H9 (cell line): ENCODE measurements around the gene MED13L. TPM values are rescaled to one million over a fixed set of nuclear protein-coding genes. Genes with fewer than 3 reads are reported as not detected.

Experiments
- DNase-seq: peaks from one replicate; pipeline ENCODE4 v3.0.0-alpha.2; 2017
- H2AFZ ChIP-seq: one replicate; pipeline ENCODE4 v1.6.1; 2013; ENCODE audit warnings: mild to moderate bottlenecking, low read length, control low read depth, moderate library complexity
- H2AK5ac ChIP-seq: 2 replicates; pipeline ENCODE4 v1.6.1; 2013; ENCODE audit warnings: low read length, control low read depth, mixed read lengths; ENCODE audit not compliant: insufficient read length
- H2BK120ac ChIP-seq: one replicate; pipeline ENCODE4 v1.6.1; 2013; ENCODE audit warnings: low read depth, mild to moderate bottlenecking, low read length, control low read depth, inconsistent platforms; ENCODE audit not compliant: poor library complexity, severe bottlenecking
- H2BK12ac ChIP-seq: 2 replicates; pipeline ENCODE4 v1.6.1; 2013; ENCODE audit warnings: low read length, control low read depth, mixed read lengths, low read depth; ENCODE audit not compliant: insufficient read length
- H2BK15ac ChIP-seq: 2 replicates; pipeline ENCODE4 v1.6.1; 2013; ENCODE audit warnings: low read depth, low read length, control low read depth
- H2BK20ac ChIP-seq: one replicate; pipeline ENCODE4 v1.6.1; 2013; ENCODE audit warnings: low read depth, mild to moderate bottlenecking, low read length, control low read depth, inconsistent platforms; ENCODE audit not compliant: poor library complexity, severe bottlenecking
- H2BK5ac ChIP-seq: 2 replicates; pipeline ENCODE4 v1.6.1; 2013; ENCODE audit warnings: low read length, control low read depth, mixed read lengths; ENCODE audit not compliant: insufficient read length
- H3K14ac ChIP-seq: 2 replicates; pipeline ENCODE4 v1.6.1; 2013; ENCODE audit warnings: low read length, control low read depth; ENCODE audit not compliant: insufficient read depth
- H3K18ac ChIP-seq: 2 replicates; pipeline ENCODE4 v1.6.1; 2013; ENCODE audit warnings: low read depth, mild to moderate bottlenecking, mixed read lengths, low read length, control low read depth; ENCODE audit not compliant: insufficient read length
- H3K23ac ChIP-seq: 2 replicates; pipeline ENCODE4 v1.6.1; 2013; ENCODE audit warnings: low read length, control low read depth, mixed read lengths, low read depth; ENCODE audit not compliant: insufficient read length
- H3K23me2 ChIP-seq: 2 replicates; pipeline ENCODE4 v1.6.1; 2013; ENCODE audit warnings: low read depth, mild to moderate bottlenecking, mixed read lengths, low read length, control low read depth; ENCODE audit not compliant: insufficient read length, poor library complexity, severe bottlenecking
- H3K27ac ChIP-seq: 2 replicates; pipeline ENCODE4 v1.5.1; 2013; ENCODE audit warnings: low read length, control low read depth, mixed read lengths, low read depth; ENCODE audit not compliant: insufficient read length
- H3K27me3 ChIP-seq: 2 replicates; pipeline ENCODE4 v1.6.1; 2013; ENCODE audit warnings: low read length, control low read depth, inconsistent platforms; ENCODE audit not compliant: insufficient read depth
- H3K4ac ChIP-seq: 2 replicates; pipeline ENCODE4 v1.6.1; 2013; ENCODE audit warnings: low read depth, mild to moderate bottlenecking, control low read depth, inconsistent platforms, low read length, moderate library complexity
- H3K4me1 ChIP-seq: 2 replicates; pipeline ENCODE4 v1.6.1; 2013; ENCODE audit warnings: low read length, control low read depth, inconsistent platforms; ENCODE audit not compliant: insufficient read depth
- H3K4me2 ChIP-seq: 2 replicates; pipeline ENCODE4 v1.6.1; 2013; ENCODE audit warnings: low read length, control low read depth, mixed read lengths; ENCODE audit not compliant: insufficient read length, insufficient read depth
- H3K56ac ChIP-seq: 2 replicates; pipeline ENCODE4 v1.6.1; 2013; ENCODE audit warnings: low read depth, mild to moderate bottlenecking, mixed read lengths, low read length, control low read depth; ENCODE audit not compliant: insufficient read length
- H3K79me1 ChIP-seq: 2 replicates; pipeline ENCODE4 v1.6.1; 2013; ENCODE audit warnings: low read depth, mild to moderate bottlenecking, moderate library complexity, low read length, control low read depth, inconsistent platforms; ENCODE audit not compliant: insufficient read depth, poor library complexity, severe bottlenecking
- H3K79me2 ChIP-seq: 2 replicates; pipeline ENCODE4 v1.6.1; 2013; ENCODE audit warnings: low read length, control low read depth, inconsistent platforms; ENCODE audit not compliant: insufficient read depth
- H3K9ac ChIP-seq: 2 replicates; pipeline ENCODE4 v1.6.1; 2013; ENCODE audit warnings: low read length, control low read depth, mixed read lengths; ENCODE audit not compliant: insufficient read length; ENCODE audit errors: extremely low read depth
- H3K9me3 ChIP-seq: one replicate; pipeline ENCODE4 v1.6.1; 2013; ENCODE audit warnings: low read depth, low read length, inconsistent platforms; ENCODE audit not compliant: control insufficient read depth
- H3T11ph ChIP-seq: one replicate; pipeline ENCODE4 v1.6.1; 2013; ENCODE audit warnings: mild to moderate bottlenecking, low read length, control low read depth, inconsistent platforms
- H4K20me1 ChIP-seq: one replicate; pipeline ENCODE4 v1.6.1; 2013; ENCODE audit not compliant: control insufficient read depth, insufficient read length, insufficient read depth
- H4K5ac ChIP-seq: 2 replicates; pipeline ENCODE4 v1.6.1; 2013; ENCODE audit warnings: low read depth, mild to moderate bottlenecking, mixed read lengths, low read length, control low read depth; ENCODE audit not compliant: insufficient read length
- H4K8ac ChIP-seq: replicated peaks from 2 replicates; pipeline ENCODE4 v1.6.1; 2013; ENCODE audit warnings: low read length, control low read depth, mixed read lengths, low read depth; ENCODE audit not compliant: insufficient read length
- H4K91ac ChIP-seq: 2 replicates; pipeline ENCODE4 v1.6.1; 2013; ENCODE audit warnings: low read depth, mild to moderate bottlenecking, moderate library complexity, mixed read lengths, low read length, control low read depth; ENCODE audit not compliant: insufficient read length
- H3K27ac Mint-ChIP-seq, 3 experiments: 2 replicates in 2 of 3; 3 replicates in 1 of 3; pipeline ENCODE4 v1.8.0; 2020 to 2021; ENCODE audit warnings: mixed read lengths in 3 of 3, mild to moderate bottlenecking in 1 of 3, moderate library complexity in 1 of 3
- H3K27me3 Mint-ChIP-seq: 2 replicates; pipeline ENCODE4 v1.8.0; 2021; ENCODE audit warnings: low read depth, mild to moderate bottlenecking, moderate library complexity, mixed read lengths
- H3K36me3 Mint-ChIP-seq, 3 experiments: 2 replicates in 2 of 3; 3 replicates in 1 of 3; pipeline ENCODE4 v1.8.0; 2020 to 2021; ENCODE audit warnings: low read depth in 3 of 3, mixed read lengths in 3 of 3; ENCODE audit not compliant: insufficient read depth in 1 of 3
- H3K4me1 Mint-ChIP-seq, 2 experiments: 2 replicates each; pipeline ENCODE4 v1.8.0; 2020; ENCODE audit warnings: mixed read lengths in 2 of 2
- H3K4me3 Mint-ChIP-seq, 2 experiments: 2 replicates in 1 of 2; 3 replicates in 1 of 2; pipeline ENCODE4 v1.8.0; 2020 to 2021; ENCODE audit warnings: mild to moderate bottlenecking in 2 of 2, mixed read lengths in 2 of 2, moderate library complexity in 1 of 2
- H3K9me3 Mint-ChIP-seq, 2 experiments: 2 replicates in 1 of 2; 3 replicates in 1 of 2; pipeline ENCODE4 v1.8.0; 2020; ENCODE audit warnings: mild to moderate bottlenecking in 2 of 2, mixed read lengths in 2 of 2, moderate library complexity in 1 of 2
- CTCF ChIP-seq: fragments of 200-600 bp; sonication (generic); conservative IDR thresholded peaks from 3 replicates; pipeline ENCODE4 v1.8.0; 2021; ENCODE audit warnings: antibody characterized with exemption, mild to moderate bottlenecking
- WGBS: extraction: QIAGEN DNeasy Blood & Tissue Kit; methylation state at CpG from one replicate; pipeline ENCODE4 v1.1.7; 2013; ENCODE audit warnings: missing lambda C conversion rate, low lambda C conversion rate, mixed read lengths; ENCODE audit not compliant: insufficient read length; ENCODE audit errors: extremely low coverage; 5-methylcytosine and 5-hydroxymethylcytosine counted together
- total RNA-seq: library from RNA; stranded (reverse); gene quantifications from 2 replicates; pipeline ENCODE4 v1.2.1, GENCODE V29; 2021

Gene MED13L
- total RNA-seq, 1 experiment from 2014 or later: 52.4 TPM

GRCh38 chr12:115912440-115912839 lies 365.1 kb downstream of the MED13L start:
- H2BK12ac ChIP-seq: no peak overlapping the region
- Mint-ChIP-seq H3K4me3 (no peak overlapping the region), H3K36me3 (no peaks in the 10 kb centered on the region), H3K9me3 (no peaks in the 10 kb centered on the region), H3K4me1 (peaks cover 2 to 3% of the 10 kb centered on the region in 2 experiments), H3K27ac (no peak overlapping the region), H3K27me3 (peaks cover 23% of the 10 kb centered on the region)
- no peaks in the 10 kb centered on the region for H3K27me3 ChIP-seq
- no peak overlapping the region for H3K27ac ChIP-seq
- no CpG with 5 or more reads among the region's 1 CpG for WGBS
- no peak overlapping the region for H3K4me2 ChIP-seq
- no peak overlapping the region for H3T11ph ChIP-seq
- TF ChIP-seq CTCF: no peak
- no peaks in the 10 kb centered on the region for H3K23me2 ChIP-seq
- H3K14ac ChIP-seq: no peak overlapping the region
- H3K4ac ChIP-seq: no peak overlapping the region
- H4K91ac ChIP-seq: no peak overlapping the region
- H3K9ac ChIP-seq: no peak overlapping the region
- H3K9me3 ChIP-seq: no peaks in the 10 kb centered on the region
- H3K79me2 ChIP-seq: no peaks in the 10 kb centered on the region
- H4K20me1 ChIP-seq: no peaks in the 10 kb centered on the region
- no peak overlapping the region for H4K8ac ChIP-seq
- no peak overlapping the region for H2BK120ac ChIP-seq
- H2AK5ac ChIP-seq: no peak overlapping the region
- H2AFZ ChIP-seq: no peak overlapping the region
- H2BK5ac ChIP-seq: no peak overlapping the region
- H2BK20ac ChIP-seq: no peak overlapping the region
- H3K79me1 ChIP-seq: no peaks in the 10 kb centered on the region
- H3K4me1 ChIP-seq: 0 out of 2 replicates have a peak, but pooled peaks cover under 1% of the 10 kb centered on the region
- no peak overlapping the region for H3K56ac ChIP-seq
- no peak overlapping the region for H4K5ac ChIP-seq
- no peak for DNase-seq
- no peak overlapping the region for H3K23ac ChIP-seq
- H3K18ac ChIP-seq: no peak overlapping the region
- no peak overlapping the region for H2BK15ac ChIP-seq
